Measurements from ENCODE around the gene CLDND2. TPM values are rescaled to one million over a fixed set of nuclear protein-coding genes. Genes with fewer than 3 reads are reported as not detected.
A peak's percentile ranks its signal among the peaks of the same experiment; 100 is the strongest.

CLDND2 gene
- total RNA-seq, 1 experiment from 2014 or later: 1.8 TPM

- TF ChIP-seq ELF1 (IDR thresholded peaks at IDR 0.05; ENCODE audit: borderline replicate concordance, low read depth) (no peak), ATF3 (IDR thresholded peaks at IDR 0.05) (no peak), ZFX (IDR thresholded peaks at IDR 0.05) (no peak), POLR2A (IDR thresholded peaks at IDR 0.05; ENCODE audit: borderline replicate concordance, extremely low read depth, insufficient read depth, insufficient read length) (no peak)
These were observed 42.3 kb upstream of the CLDND2 start (continued) for GRCh38 chr19:51410950-51411748.

- ChIA-PET CTCF (interaction anchor here (1.0 to 3.7 kb wide), 8 partner anchors 12 to 262 kb away, joined by 3 to 21 read pairs (median 4); no protein-coding TSS in a partner anchor), POLR2A (interaction anchor here (0.9 kb wide), 1 partner anchor 68 kb away, joined by 3 read pairs; no protein-coding TSS in a partner anchor), RAD21 (ENCODE audit: low non-redundant PET in 1 of 2, low total read pairs in 2 of 2, uncharacterized antibody in 2 of 2, unreplicated experiment in 2 of 2) (interaction anchor here (1.2 to 1.8 kb wide), 2 partner anchors 68 kb away, joined by 4 to 7 read pairs; no protein-coding TSS in a partner anchor)
- Histone ChIP-seq H4K20me1 (ENCODE audit: insufficient read depth) (no peaks in the 10 kb centered on the region), H3K9ac (ENCODE audit: low read length) (no peak overlapping the region), H3K4me1 (ENCODE audit: control insufficient read depth in 1 of 2, insufficient read depth in 2 of 2, low read length in 2 of 2) (no peaks in the 10 kb centered on the region), H3K4me3 (replicated peaks in 1 of 2; ENCODE audit: low read depth in 1 of 2, low read length in 2 of 2) (no peak overlapping the region), H2AFZ (ENCODE audit: low read depth, low read length, poor library complexity, severe bottlenecking) (no peak overlapping the region), H3K9me2 (ENCODE audit: insufficient read depth) (no peaks in the 10 kb centered on the region), H3K79me2 (ENCODE audit: insufficient read depth, low read length) (no peaks in the 10 kb centered on the region), H3K36me3 (ENCODE audit: control insufficient read depth in 1 of 2, insufficient read depth in 2 of 2, low read length in 2 of 2) (peaks cover 0 to 3% of the 10 kb centered on the region in 2 experiments; a peak in 1 of 4 replicates), H3K4me2 (ENCODE audit: low read length) (no peak overlapping the region), H3K9me3 (ENCODE audit: control insufficient read depth in 1 of 2, insufficient read depth in 1 of 2, low read depth in 1 of 2, low read length in 2 of 2) (no peaks in the 10 kb centered on the region; a peak in 1 of 4 replicates), H3K27ac (ENCODE audit: low read depth, low read length) (no peak overlapping the region), H3K27me3 (ENCODE audit: insufficient read depth, low read length) (no peaks in the 10 kb centered on the region)
- DNase-seq (ENCODE audit: low read depth, low spot score) (peak; percentile 46), ATAC-seq (peak; percentile 90)
- intact Hi-C loops (cut with micrococcal nuclease): loop anchor here (1.0 kb wide), 1 partner anchor 68 kb away; no protein-coding TSS in a partner anchor
- TF ChIP-seq SP1 (IDR thresholded peaks at IDR 0.05; ENCODE audit: low read depth): no peak
- TF ChIP-seq CBX3 (IDR thresholded peaks at IDR 0.05; ENCODE audit: low read depth): 0 out of 2 replicates have a peak, but pooled peaks have one; percentile 25
- peak; percentile 66 to 83 (median 73) for TF ChIP-seq CTCF (IDR thresholded peaks at IDR 0.05 in 2 of 3, conservative IDR thresholded peaks at IDR 0.05 in 1 of 3; ENCODE audit: borderline replicate concordance in 1 of 3, insufficient read depth in 1 of 3, low read depth in 2 of 3, low read length in 2 of 3)
- TF ChIP-seq SIN3A (IDR thresholded peaks at IDR 0.05; ENCODE audit: low read depth): no peak
- TF ChIP-seq SRF (IDR thresholded peaks at IDR 0.05; ENCODE audit: low read depth): no peak
- TF ChIP-seq JUND (IDR thresholded peaks at IDR 0.05): no peak
- TF ChIP-seq FOSL1 (IDR thresholded peaks at IDR 0.05; ENCODE audit: low read depth): no peak
- no peak for TF ChIP-seq EGR1 (IDR thresholded peaks at IDR 0.05; ENCODE audit: low read depth)
- TF ChIP-seq ELF1 (IDR thresholded peaks at IDR 0.05; ENCODE audit: borderline replicate concordance, low read depth): no peak
- no peak for TF ChIP-seq YY1 (IDR thresholded peaks at IDR 0.05; ENCODE audit: extremely low read depth, insufficient replicate concordance, low read depth, low read length)
- no peak for TF ChIP-seq REST (IDR thresholded peaks at IDR 0.05; ENCODE audit: low read depth)
- no peak for TF ChIP-seq EZH2 (IDR thresholded peaks at IDR 0.05)
- peak; percentile 81 for TF ChIP-seq RAD21 (IDR thresholded peaks at IDR 0.05; ENCODE audit: low read depth)
- TF ChIP-seq TCF7L2 (IDR thresholded peaks at IDR 0.05; ENCODE audit: borderline replicate concordance, extremely low read depth, insufficient read depth, insufficient read length): no peak
- no TSS peak for BruUV-seq (replicated peaks)
These were observed 38.8 kb upstream of the CLDND2 start for GRCh38 chr19:51407511-51408131.
